ENCODE results near the gene KCNJ4.

Gene KCNJ4

GRCh38 chr22:38469306-38469781 lies 14.3 kb upstream of the KCNJ4 start:
- no peak for DNase-seq

GRCh38 chr22:38468443-38469305 lies 13.7 kb upstream of the KCNJ4 start:
- no peak for DNase-seq

GRCh38 chr22:38467904-38468442 lies 13.0 kb upstream of the KCNJ4 start, which contains the start of gene KDELR3:
Gene KDELR3 (plus strand): TSS chr22:38468096. CDS start chr22:38468234, 138 bp downstream.
- no peak for DNase-seq

DNA sequence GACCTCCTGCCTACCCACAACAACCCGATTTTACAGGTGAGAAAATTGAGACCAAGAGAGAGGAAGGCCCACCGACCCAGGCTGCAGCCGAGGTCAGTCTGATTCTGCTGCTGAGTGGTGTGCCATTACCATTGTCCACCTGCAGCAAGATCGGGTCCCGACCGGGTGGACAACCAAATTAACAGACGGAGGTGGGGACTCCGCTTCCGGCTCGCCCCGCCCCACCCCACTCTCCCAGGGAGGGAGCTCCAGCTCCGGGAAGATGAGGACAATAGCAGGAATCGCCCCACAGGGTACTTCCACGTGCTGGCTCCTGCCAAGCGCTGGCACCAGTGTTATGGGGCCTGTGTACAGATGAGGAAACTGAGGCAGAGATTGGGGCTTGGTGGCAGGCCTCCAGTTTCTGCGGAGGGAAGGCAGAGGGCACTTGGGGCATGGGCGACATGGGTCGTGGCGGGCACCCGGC lies 12.5 kb upstream of the KCNJ4 start:
- DNase-seq, result no peak

- DNase-seq, result no peak
Observed at GRCh38 chr22:38465673-38466490, 10.9 kb upstream of the KCNJ4 start.

- DNase-seq, result no peak
Observed at GRCh38 chr22:38464992-38465672, 10.1 kb upstream of the KCNJ4 start.

GRCh38 chr22:38462960-38463784 lies 8.2 kb upstream of the KCNJ4 start:
- DNase-seq, result no peak

- peak; percentile 92 for DNase-seq
Observed at GRCh38 chr22:38461414-38462081, 6.5 kb upstream of the KCNJ4 start.

DNA sequence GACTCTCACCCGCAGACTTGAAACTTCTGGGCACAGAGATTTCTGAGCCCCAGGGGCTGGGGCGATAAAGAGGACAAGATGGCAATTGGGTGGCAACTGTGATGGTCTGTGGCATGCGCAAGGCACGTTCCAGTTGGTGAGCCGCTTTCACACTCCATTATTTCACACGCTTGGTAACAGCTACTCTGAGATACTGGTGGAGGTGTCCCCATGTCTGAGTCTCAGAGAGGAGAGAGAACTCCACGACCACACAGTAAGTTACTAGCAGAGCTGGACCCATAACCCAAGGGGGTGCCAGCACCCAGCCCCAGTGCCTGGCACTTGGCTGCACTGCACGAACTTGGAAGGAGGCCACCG lies 6.0 kb upstream of the KCNJ4 start:
- no peak for DNase-seq

GRCh38 chr22:38460426-38460840 lies 5.4 kb upstream of the KCNJ4 start:
- DNase-seq, result no peak

GRCh38 chr22:38456841-38457699 lies 2.1 kb upstream of the KCNJ4 start:
- DNase-seq, result no peak

DNA sequence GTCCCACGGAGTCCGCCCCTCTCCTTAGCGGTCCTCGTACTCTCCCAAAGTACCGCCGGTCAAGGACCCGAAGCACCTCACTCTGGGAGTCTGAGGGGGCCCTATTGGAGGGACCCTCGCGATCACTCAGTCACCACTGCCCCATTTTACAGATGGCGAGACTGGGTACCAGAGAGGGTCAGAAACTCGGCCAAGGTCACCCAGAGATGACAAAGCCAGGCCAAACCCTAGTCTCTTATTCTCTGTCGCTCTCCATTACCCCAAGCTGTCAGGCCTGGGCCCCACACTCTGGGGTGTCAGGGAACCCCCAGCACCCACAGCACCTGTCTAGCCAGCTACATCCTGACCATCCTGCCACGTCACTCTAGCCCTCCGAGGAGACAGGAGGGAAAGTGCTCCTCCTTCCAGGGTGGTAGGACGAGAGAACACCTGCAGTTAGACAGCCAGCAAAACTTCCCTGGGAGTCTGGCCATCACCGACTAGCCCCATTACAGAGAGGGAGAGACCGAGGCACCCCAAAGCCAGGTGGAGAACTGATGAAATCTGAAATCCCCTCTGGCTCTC lies 1.4 kb upstream of the KCNJ4 start:
- DNase-seq, result no peak

GRCh38 chr22:38455530-38456271 lies 702 bp upstream of the KCNJ4 start:
- no peak for DNase-seq

GRCh38 chr22:38454353-38455075 lies 485 bp downstream of the KCNJ4 start:
- no peak for DNase-seq

- DNase-seq, result no peak
Observed at GRCh38 chr22:38453996-38454352, 1.0 kb downstream of the KCNJ4 start.

GRCh38 chr22:38453066-38453672 lies 1.8 kb downstream of the KCNJ4 start:
- DNase-seq, result no peak

DNA sequence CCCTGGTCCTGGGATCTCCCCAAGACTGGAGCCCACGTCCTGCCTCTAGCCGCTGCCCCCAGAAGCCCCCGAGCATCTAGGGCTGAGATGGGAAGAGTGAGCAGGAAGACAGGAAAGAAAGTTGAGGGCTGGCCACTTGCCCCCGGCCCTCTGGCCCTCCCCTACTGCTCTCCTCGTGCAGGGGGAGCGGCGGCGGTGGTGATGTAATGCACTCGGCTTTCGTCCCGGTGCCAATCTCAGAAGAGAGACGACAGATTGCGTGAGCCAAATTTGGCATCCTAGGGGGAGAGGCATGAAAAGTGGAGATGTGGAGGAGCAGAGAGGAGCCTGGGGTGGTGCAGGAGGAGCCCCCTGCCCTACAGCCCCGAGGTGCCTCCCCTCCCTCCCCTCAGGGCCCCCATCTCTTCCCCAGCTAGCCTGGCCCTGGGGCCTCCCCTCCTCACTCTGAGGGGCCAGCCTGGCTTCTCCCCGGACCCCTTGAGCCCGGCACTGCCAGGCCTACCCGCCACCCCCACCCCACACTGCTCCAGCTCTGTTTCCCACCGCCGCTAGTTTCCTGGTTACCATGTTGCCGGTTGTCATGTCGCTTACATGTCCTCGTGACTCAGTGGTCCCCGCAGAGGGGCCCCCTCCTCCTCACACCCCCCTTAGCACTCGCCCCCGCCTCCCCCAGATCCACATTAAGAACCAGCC lies 2.5 kb downstream of the KCNJ4 start:
- DNase-seq, result no peak

- DNase-seq, result no peak
Observed at GRCh38 chr22:38451864-38452263, 3.1 kb downstream of the KCNJ4 start.
